GM19395 (cell line): ENCODE results near the gene TOM1L2.
A peak's percentile ranks its signal among the peaks of the same experiment; 100 is the strongest.
"Not testable (repeated sequence)": the region's sequence is repeated elsewhere in the genome, so short reads cannot be mapped to it uniquely, and the experiment has no call there.

ENCODE experiments used
- ATAC-seq: cut with Tn5 transposase; IDR thresholded peaks from one replicate; pipeline ENCODE4 v1.9.1; 2021; ENCODE audit warnings: mild to moderate bottlenecking, moderate library complexity; ENCODE audit not compliant: unreplicated experiment

Gene TOM1L2

DNA sequence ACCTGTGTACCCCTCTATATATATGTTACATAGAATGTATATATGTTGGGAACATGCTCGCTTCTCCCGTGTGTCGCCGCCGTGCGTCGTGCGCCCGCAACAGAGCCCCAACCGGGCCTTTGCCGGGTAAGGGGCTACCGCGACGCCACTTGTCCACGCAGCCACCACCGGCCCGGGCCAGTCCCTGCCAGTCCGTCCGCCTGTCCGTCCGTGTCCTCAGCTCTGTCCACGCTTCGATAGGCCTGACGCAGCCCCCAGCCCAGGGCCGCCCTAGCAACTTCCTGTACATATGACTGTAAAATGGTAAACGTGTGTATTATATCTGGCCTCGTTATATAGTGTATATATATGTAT is 161.3 kb downstream of the TOM1L2 start:
- no peak for ATAC-seq

DNA sequence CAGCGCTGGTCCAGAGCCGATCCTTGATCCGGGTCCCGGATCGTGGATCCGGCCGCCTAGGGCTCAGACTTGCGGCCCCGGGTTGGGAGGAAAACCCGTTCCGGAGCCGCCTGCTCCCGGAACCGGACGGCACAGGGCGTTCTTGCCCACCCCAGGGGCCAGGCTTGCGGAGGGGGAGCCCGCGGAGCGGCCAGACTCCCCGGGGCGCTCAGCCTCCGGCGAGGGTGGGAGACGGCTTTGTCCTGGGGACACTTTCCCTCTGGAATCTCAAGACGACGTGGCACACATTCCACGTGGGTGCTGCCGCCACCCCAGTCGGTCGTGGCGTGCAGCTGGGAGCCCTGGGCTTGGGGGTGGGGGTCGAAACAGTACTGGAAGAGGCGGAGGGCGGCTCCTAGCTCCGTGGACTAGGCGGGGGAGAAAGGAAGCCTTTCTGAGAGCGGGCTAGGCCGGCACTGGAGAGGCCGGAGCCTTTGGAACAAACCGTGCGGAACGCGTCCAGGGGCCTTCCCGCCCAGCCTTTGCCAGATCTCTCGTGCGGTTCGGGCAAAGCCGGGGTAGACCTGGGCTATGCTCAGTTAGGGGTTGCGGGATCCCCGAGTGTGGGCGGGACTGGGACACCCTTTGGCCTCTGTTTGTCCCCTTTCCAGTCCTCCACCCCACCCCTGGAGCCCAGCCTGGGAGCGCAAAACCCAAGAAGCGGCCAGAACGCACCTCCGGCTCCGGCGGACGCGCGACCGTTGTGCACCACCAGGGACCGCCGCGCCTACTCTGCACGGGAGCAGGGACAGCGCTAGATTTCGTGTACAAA is 161.9 kb downstream of the TOM1L2 start:
- ATAC-seq, result no peak

DNA sequence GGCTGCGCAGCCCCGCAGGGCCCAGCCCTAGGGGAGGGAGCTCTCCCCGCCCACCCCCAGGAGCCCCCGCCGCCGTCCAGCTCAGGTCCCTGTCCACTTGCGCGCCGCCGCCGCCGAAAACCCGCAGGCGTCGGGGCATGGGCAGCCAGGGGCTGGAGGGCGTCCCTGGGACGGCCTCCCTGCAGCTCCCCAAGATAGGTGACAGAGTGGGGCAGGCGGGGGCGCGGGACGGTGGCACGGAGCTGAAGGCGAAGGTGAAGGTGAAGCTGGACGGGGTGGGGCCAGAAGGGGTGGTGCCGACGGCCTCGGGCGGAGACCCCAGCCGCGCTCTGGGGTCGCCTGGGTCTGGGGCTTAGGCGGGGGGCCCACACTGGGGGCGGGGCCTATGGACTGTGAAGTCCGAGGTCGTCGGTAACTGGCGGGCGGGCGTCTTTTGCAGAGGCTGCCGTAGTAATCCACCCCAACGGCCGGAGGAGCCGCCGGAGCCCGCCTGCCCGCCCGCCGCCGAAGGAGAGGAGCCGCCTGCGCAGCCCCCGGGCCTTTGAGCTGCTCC is 162.6 kb downstream of the TOM1L2 start:
- ATAC-seq, result no peak

DNA sequence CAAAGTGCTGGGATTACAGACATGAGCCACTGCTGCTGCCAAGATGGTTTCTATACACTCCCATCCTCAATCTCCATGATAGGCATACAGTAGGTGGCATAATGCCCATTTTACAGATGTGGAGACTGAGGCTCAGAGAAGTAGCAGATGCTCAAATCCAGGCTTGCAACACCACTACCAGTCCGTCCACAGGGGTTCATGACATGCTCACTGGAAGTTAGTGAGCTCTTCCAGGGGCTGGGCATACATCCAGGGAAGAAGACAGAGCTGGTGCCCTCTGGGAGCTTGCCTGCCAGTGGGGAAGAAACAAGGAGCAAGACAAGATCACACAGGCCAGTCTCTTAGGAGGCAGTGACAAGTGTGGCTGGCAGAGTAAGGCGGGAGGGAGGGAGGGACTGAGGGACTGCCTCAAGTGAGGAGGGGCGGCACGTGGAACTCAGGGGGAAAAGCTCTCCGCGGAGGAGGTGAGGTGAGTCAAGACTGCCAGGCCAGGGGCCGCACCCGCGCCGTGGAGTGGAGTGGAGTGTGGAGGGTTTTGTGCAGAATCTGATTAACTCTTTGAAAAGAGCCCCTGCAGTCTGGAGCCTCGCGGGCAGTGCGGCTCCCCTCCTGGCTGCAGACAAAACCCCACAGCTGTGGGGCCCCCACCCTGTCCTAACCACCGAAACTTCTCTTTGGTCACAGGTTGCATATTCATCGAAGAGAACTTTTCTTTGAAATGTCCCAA is 163.3 kb downstream of the TOM1L2 start:
- ATAC-seq, result peak; percentile 71

DNA sequence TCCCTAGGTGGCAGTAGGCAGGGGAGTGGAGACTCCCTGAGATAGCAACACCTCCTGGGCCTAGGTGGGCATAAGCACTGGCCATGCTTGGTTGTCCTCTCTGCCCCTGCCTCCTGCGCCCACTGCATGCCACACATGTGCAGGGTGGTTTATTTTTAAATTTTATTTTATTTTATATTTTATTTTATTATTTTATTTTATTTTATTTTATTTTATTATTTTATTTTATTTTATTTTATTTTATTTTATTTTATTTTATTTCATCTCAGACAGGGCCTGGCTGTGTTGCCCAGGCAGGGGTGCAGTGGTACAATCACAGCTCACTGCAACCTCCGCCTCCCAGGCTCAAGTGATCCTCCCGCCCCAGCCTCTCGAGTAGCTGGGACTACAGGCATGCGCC is 164.0 kb downstream of the TOM1L2 start:
- not testable (repeated sequence) for ATAC-seq

DNA sequence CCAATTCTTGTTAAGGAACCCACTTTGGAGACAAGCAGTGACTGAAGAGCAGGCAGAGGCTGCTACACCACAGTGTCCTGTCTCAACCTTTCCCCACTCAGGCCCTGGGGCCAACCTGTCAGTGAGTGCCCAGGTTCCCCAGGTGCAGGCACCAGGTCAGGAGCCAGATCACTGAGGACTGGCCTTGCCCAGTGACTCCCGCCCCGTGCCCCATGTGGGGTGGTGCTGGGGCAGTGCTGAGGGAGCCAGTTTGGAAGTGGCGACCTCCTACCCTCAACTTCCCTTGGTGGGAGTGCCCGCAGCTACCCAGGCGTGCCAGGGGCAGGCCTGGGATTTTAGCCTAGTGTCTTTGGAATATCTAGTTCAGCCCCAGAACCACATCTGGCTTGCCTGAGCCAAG is 164.8 kb downstream of the TOM1L2 start:
- no peak for ATAC-seq

DNA sequence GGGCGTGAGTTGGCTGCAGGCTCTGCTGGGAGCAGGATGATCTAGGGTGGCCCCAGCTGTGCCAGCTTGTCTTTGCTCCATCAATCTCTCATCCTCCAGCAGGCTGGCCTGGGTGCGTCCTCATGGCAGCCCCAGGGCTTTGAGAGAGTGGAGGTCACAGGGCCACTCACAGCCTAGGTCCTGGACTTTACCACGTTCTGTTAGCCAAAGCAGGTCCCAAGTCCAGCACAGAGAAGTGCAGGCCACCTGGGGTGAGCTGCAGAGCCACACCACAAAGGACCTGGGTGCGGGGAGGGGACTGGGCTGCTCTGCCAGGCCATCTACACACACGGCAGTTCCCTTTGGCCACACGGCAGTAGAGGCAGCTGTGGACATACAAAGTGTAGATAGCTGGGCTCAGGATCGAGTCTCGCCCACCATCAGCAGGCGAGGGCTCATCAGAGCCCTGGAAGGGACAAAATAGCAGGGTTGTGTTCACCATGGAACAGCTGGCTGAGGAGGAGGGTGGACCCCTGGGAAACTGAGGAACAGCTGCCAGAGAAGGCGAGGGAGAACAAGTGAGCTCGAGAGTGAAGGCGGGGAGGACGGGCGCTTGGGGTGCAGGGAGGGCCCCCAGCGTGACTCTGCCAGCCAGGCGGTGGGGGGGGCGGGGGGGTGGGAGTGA is 165.5 kb downstream of the TOM1L2 start:
- ATAC-seq, result no peak

DNA sequence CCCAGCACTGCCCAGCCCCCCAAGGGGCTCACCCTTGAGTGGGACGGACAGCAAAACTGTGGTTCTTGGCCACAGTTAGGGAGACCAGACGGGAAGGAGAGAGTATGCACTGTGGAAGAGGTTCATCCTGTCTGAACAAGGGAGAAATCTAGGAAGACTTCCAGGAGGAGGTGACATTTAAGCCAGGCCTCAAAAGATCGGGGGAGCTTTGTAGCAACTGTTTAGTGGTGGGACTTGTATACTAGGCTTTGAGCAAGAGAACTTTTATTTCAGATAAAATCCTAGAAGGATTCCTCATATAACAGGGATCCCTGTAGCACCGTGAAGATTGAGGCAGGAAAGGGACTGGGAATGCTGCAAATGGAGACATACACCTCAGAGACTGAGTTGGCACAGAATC is 166.2 kb downstream of the TOM1L2 start:
- no peak for ATAC-seq

DNA sequence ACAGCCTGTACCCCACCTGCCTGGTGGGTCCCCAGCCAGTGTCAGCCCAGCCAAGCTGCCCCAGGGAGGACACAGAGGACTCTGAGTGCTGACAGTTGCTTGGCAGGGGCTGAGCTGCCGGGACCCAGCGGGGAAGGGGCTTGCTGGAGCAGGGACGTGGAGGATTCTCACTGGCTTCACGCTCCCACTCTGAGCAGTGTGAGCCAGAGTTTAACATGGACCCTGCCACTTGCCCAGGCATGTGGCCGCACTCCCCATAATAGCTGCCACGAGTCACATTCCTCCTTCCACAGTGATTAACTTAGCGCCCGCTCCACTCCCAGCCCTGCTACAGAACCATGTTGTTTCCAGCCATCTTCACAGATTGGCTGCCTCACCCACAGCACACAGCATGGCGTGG is 166.6 kb downstream of the TOM1L2 start:
- ATAC-seq, result no peak

DNA sequence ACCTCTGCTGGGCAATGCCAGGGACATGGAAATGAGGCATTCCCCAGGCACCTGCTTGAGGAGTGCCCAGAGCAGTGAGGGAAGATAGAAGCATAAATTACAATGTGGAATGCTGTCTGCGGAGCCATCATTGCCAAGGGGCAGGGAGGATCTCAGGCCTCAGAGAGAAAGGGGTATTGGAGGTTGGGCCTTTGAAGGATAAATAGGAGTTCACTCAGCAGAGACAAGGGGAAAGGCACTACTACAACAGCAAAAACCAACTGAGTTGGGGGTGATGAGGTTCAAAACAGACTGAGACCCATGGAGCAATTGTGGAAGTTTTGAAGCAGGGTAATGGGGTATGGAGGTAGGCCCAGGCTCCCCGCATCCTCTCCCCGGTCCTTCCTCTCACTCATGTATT is 168.2 kb downstream of the TOM1L2 start:
- ATAC-seq, result no peak

DNA sequence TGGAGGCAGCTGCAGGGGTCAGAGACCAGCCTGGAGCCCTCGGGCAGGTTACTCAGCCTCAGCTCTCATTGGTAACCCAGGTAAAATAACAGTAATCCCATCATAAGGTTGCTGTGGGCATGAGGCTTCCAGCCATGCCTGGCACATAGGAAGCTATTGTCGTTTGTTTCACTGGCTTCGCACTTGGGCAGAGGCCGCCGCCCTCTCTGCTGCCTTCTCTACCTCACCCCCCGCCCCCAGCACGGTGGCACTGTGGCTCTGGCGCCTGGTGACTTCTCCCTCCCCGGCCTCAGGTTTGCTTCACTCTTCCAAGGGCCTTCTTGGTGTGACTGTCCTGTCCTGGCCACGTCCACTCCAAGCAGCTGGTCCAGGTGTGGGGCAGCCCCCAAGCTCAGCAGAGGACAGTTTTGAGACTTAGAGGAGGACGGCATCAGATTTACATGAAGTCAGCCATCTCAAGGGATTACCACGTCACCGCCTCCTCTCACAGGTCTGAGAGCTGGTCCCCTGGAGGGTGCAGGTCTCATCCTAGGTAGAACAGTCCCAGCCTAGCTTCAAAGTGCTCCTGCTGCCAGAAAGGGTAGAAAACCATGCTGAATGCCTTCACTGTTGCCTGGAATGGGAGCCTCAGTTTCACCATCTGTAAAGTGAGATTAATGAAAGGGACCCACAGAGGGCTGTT is 170.3 kb downstream of the TOM1L2 start:
- ATAC-seq, result no peak

DNA sequence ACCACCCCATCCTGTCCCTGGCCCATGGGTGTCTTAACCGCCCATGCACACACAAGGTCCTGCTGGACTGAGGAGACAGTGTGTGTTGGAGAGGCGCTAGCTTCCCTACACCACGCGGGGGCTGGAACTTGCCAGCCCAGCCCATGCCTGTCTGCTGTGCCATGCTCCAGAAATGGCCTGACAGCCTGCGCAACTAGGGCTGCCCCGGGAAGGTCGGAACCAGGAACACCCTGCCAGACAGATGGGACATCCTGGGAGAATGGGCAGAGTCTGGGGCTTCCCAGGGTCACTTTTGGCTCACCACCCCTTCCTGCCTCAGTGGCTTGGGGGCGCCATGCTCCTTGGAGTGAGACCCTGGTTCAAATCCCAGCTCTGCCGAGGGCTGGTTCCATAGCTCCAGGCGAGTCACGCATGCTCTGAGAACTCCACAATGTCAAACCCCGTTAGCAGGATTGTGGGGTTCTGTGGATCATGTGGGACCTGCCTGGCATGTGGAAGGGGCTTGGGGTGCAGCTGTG is 171.6 kb downstream of the TOM1L2 start:
- no peak for ATAC-seq

DNA sequence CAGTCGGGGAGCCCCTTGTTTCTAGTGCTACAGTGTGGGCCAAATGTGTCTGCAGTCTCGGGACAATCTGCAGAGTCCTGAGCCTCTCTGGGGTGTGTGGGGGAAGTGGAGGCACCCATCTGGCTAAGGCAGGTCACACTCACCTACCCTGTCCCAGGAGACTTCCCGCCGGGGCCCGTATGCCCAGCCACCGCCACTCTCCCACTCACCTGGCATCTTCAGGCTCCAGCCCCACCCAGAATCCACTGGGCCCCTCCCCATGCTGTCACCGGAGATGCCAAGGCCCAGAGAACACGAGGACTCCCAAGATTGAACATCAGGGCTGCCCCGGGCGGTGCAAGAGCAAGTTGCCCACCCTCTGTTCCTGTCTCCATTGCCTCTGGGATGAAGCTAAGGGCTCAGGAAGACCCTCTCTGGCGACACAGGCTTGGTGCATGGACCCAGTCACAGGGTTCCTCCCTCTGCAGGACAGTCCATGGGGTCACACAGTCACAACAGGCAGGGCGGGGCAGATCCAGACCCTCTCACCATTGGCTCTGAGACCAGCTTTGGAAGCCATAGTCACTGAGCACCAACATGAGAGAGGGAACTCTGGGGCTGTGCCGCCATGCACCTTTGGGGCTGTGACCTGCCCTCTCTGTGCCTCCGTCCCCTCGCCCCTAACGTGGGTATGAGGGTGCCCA is 173.5 kb downstream of the TOM1L2 start:
- no peak for ATAC-seq

DNA sequence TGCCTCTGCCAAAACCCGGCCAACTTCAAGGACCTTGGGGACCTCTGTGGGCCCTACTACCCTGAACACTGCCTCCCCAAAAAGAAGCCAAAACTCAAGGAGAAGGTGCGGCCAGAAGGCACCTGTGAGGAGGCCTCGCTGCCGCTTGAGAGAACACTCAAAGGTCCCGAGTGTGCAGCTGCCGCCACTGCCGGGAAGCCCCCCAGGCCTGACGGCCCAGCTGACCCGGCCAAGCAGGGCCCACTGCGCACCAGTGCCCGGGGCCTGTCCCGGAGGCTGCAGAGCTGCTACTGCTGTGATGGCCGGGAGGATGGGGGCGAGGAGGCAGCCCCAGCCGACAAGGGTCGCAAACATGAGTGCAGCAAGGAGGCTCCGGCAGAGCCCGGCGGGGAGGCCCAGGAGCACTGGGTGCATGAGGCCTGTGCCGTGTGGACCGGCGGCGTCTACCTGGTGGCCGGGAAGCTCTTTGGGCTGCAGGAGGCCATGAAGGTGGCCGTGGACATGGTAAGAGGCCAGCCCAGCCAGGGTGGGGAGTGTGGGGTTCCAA is 174.1 kb downstream of the TOM1L2 start:
- ATAC-seq, result no peak

DNA sequence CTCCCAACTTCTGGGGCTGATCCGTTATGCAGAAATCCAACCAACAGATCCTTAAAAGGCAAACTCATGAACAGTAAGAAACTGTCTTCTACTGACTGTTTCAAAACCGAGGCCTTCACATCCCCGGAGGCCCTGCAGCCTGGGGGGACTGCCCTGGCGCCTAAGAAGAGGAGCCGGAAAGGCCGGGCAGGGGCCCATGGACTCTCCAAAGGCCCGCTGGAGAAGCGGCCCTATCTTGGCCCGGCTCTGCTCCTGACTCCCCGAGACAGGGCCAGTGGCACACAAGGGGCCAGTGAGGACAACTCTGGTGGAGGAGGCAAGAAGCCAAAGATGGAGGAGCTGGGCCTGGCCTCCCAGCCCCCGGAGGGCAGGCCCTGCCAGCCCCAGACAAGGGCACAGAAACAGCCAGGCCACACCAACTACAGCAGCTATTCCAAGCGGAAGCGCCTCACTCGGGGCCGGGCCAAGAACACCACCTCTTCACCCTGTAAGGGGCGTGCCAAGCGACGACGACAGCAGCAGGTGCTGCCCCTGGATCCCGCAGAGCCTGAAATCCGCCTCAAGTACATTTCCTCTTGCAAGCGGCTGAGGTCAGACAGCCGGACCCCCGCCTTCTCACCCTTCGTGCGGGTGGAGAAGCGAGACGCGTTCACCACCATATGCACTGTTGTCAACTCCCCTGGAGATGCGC is 174.9 kb downstream of the TOM1L2 start:
- no peak for ATAC-seq

DNA sequence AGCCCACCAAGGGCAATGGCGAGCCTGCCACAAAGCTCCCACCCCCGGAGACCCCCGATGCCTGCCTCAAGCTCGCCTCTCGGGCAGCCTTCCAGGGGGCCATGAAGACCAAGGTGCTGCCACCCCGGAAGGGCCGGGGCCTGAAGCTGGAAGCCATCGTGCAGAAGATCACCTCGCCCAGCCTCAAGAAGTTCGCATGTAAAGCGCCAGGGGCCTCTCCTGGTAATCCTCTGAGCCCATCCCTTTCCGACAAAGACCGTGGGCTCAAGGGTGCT is 175.5 kb downstream of the TOM1L2 start:
- ATAC-seq, result no peak

DNA sequence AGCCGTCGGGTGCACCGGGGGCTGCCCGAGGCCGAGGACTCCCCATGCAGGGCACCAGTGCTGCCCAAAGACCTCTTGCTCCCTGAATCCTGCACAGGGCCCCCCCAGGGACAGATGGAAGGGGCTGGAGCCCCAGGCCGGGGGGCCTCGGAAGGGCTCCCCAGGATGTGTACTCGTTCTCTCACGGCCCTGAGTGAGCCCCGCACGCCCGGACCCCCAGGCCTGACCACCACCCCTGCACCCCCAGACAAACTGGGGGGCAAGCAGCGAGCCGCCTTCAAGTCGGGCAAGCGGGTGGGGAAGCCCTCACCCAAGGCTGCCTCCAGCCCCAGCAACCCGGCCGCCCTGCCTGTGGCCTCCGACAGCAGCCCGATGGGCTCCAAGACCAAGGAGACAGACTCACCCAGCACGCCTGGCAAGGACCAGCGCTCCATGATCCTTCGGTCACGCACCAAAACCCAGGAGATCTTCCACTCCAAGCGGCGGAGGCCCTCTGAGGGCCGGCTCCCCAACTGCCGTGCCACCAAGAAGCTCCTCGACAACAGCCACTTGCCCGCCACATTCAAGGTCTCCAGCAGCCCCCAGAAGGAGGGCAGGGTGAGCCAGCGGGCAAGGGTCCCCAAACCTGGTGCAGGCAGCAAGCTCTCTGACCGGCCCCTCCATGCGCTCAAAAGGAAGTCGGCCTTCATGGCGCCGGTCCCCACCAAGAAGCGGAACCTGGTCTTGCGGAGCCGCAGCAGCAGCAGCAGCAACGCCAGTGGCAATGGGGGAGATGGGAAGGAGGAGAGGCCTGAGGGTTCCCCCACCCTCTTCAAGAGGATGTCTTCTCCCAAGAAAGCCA is 176.0 kb downstream of the TOM1L2 start:
- ATAC-seq, result no peak

DNA sequence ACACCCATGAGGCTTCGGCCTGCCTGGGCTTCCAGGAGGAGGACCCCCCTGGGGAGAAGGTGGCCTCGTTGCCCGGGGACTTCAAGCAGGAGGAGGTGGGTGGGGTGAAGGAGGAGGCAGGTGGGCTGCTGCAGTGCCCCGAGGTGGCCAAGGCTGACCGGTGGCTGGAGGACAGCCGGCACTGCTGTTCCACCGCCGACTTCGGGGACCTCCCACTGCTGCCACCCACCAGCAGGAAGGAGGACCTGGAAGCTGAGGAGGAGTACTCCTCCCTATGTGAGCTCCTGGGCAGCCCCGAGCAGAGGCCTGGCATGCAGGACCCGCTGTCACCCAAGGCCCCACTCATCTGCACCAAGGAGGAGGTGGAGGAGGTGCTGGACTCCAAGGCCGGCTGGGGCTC is 176.9 kb downstream of the TOM1L2 start:
- ATAC-seq, result no peak

DNA sequence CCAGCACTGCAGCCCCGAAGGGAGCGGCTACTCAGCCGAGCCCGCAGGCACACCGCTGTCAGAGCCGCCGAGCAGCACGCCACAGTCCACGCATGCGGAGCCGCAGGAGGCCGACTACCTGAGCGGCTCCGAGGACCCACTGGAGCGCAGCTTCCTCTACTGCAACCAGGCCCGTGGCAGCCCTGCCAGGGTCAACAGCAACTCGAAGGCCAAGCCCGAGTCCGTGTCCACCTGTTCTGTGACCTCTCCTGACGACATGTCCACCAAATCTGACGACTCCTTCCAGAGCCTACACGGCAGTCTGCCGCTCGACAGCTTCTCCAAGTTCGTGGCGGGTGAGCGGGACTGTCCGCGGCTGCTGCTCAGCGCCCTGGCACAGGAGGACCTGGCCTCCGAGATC is 177.8 kb downstream of the TOM1L2 start:
- no peak for ATAC-seq
